Fibroblast of lung (primary cell): ENCODE measurements around the gene GPR55. TPM values are rescaled to one million over a fixed set of nuclear protein-coding genes. Genes with fewer than 3 reads are reported as not detected.

ENCODE experiments used
- DNase-seq, 2 donors: peaks; one replicate each; pipeline versions ENCODE4 v3.0.0 to v3.0.0-alpha.2; 2010; ENCODE audit warnings: low read depth in 2 of 2
- H2AFZ ChIP-seq: 2 replicates; pipeline ENCODE4 v1.5.1; 2012; ENCODE audit warnings: low read length, control low read depth, inconsistent platforms
- H3K27ac ChIP-seq: 2 replicates; pipeline ENCODE4 v1.5.1; 2011; ENCODE audit warnings: low read length, control low read depth; ENCODE audit not compliant: insufficient read depth
- H3K27me3 ChIP-seq: 2 replicates; pipeline ENCODE4 v1.5.1; 2011; ENCODE audit warnings: mild to moderate bottlenecking, low read length; ENCODE audit not compliant: control insufficient read depth, insufficient read depth
- H3K36me3 ChIP-seq: 2 replicates; pipeline ENCODE4 v1.5.1; 2011; ENCODE audit warnings: low read length; ENCODE audit not compliant: control insufficient read depth, insufficient read depth
- H3K4me1 ChIP-seq: 2 replicates; pipeline ENCODE4 v1.5.1; 2011; ENCODE audit warnings: low read length; ENCODE audit not compliant: control insufficient read depth, insufficient read depth; ENCODE audit errors: extremely low read depth
- H3K4me2 ChIP-seq: 2 replicates; pipeline ENCODE4 v1.5.1; 2011; ENCODE audit warnings: low read length, control low read depth; ENCODE audit not compliant: insufficient read depth; ENCODE audit errors: extremely low read depth
- H3K4me3 ChIP-seq, 4 experiments: fragments of 200-600 bp in 1 of 4; sonication (generic) in 1 of 4; replicated peaks in 1 of 4; 2 replicates each; pipeline ENCODE4 v1.5.1; 2011 to 2016; ENCODE audit warnings: low read length in 4 of 4, low read depth in 3 of 4, mild to moderate bottlenecking in 3 of 4, control low read depth in 2 of 4, inconsistent platforms in 1 of 4, mixed read lengths in 1 of 4; ENCODE audit not compliant: insufficient read depth in 1 of 4; ENCODE audit errors: control extremely low read depth in 1 of 4
- H3K79me2 ChIP-seq: 2 replicates; pipeline ENCODE4 v1.5.1; 2012; ENCODE audit warnings: mild to moderate bottlenecking, low read length, inconsistent platforms; ENCODE audit not compliant: control insufficient read depth, insufficient read depth
- H3K9ac ChIP-seq: 2 replicates; pipeline ENCODE4 v1.5.1; 2011; ENCODE audit warnings: mild to moderate bottlenecking, low read length, control low read depth; ENCODE audit not compliant: insufficient read depth
- H3K9me3 ChIP-seq: 2 replicates; pipeline ENCODE4 v1.5.1; 2012; ENCODE audit warnings: low read depth, low read length; ENCODE audit not compliant: control insufficient read depth, insufficient read depth
- H4K20me1 ChIP-seq: 2 replicates; pipeline ENCODE4 v1.5.1; 2011; ENCODE audit warnings: low read length; ENCODE audit not compliant: control insufficient read depth, insufficient read depth; ENCODE audit errors: extremely low read depth
- EZH2 ChIP-seq: IDR thresholded peaks from 2 replicates; pipeline ENCODE4 v1.5.1; 2012; ENCODE audit warnings: low read length, control low read depth, mild to moderate bottlenecking; ENCODE audit errors: missing control alignments
- polyA plus RNA-seq, 2 donors: library from polyadenylated mRNA; depleted of rRNA in 1 of 2; stranded (reverse) in 1 of 2; unstranded in 1 of 2; fragments of >200 nt; gene quantifications; 2 replicates each; pipeline ENCODE4 v1.2.1, GENCODE V29; 2011 to 2012; ENCODE audit warnings: missing spikeins in 1 of 2
- total RNA-seq: library from RNA; depleted of rRNA; stranded (reverse); fragments of >200 nt; gene quantifications from 2 replicates; pipeline ENCODE4 v1.2.1, GENCODE V29; 2014
- TF ChIP-seq, protein P1 (sequence below), 2 donors: IDR thresholded peaks in 1 of 2; conservative IDR thresholded peaks in 1 of 2; 1 replicate in 1 of 2; 2 replicates in 1 of 2; pipeline ENCODE4 v1.5.1; 2011 to 2012; ENCODE audit warnings: low read length in 2 of 2, control low read depth in 1 of 2, inconsistent platforms in 1 of 2, low read depth in 1 of 2, mild to moderate bottlenecking in 1 of 2

The GPR55 gene
- total and polyA plus RNA-seq, 2 donors (not counting 1 experiment from before 2014, with no cell fraction given), result not detected

DNA sequence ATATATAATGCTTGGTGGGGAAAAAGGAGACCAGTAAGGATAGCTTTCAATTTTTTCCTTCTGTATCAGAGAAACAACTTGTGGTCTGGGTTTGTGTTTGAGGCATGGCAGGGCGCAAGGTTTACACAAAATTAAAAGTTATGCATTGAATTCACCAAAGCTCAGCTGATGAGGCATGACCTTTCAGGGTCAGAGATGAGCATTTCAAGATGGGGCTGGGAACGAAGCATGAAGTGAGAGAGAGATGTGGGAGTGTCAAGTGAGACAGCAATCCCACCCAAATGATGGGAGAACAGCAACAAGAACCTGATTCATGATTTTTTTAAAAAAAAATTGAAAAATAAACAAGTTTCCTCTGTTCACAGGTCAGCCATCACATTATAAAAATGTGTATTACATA lies 4.9 kb downstream of the GPR55 start:
- Histone ChIP-seq H3K4me3 (no peak overlapping the region), H3K4me1 (no peaks in the 10 kb centered on the region), H3K9me3 (no peaks in the 10 kb centered on the region), H3K36me3 (no peaks in the 10 kb centered on the region), H3K27me3 (peaks cover 12% of the 10 kb centered on the region), H3K27ac (no peak overlapping the region), H3K9ac (no peak overlapping the region), H3K4me2 (no peak overlapping the region), H2AFZ (no peak overlapping the region), H4K20me1 (no peaks in the 10 kb centered on the region), H3K79me2 (no peaks in the 10 kb centered on the region)
- TF ChIP-seq, protein P1, sequence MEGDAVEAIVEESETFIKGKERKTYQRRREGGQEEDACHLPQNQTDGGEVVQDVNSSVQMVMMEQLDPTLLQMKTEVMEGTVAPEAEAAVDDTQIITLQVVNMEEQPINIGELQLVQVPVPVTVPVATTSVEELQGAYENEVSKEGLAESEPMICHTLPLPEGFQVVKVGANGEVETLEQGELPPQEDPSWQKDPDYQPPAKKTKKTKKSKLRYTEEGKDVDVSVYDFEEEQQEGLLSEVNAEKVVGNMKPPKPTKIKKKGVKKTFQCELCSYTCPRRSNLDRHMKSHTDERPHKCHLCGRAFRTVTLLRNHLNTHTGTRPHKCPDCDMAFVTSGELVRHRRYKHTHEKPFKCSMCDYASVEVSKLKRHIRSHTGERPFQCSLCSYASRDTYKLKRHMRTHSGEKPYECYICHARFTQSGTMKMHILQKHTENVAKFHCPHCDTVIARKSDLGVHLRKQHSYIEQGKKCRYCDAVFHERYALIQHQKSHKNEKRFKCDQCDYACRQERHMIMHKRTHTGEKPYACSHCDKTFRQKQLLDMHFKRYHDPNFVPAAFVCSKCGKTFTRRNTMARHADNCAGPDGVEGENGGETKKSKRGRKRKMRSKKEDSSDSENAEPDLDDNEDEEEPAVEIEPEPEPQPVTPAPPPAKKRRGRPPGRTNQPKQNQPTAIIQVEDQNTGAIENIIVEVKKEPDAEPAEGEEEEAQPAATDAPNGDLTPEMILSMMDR (conservative IDR thresholded peaks at IDR 0.05 in 1 of 2, IDR thresholded peaks at IDR 0.05 in 1 of 2; ENCODE audit: low read depth in 1 of 2, low read length in 2 of 2), result no peak
- no peak for TF ChIP-seq EZH2
- no peak for DNase-seq

DNA sequence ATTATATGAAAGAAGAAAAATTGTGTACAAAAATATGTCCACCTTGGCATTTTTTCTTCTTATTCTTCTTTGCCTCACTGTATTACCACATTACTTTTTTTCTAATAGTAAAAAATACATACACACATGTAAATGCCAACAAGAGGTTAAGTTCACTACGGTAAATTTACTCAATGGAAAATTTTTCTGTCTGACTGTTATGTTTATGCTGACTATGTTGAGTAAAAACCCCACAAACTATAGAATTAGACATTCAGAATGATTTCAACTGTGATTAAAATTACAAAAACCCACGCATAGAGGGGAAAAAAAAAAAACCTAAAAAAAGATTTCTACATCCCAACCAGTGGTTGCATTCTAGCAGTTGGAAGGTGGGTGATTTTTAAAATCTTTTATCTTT lies 5.4 kb downstream of the GPR55 start:
- Histone ChIP-seq H3K9ac (no peak overlapping the region), H3K79me2 (no peaks in the 10 kb centered on the region), H3K27ac (no peak overlapping the region), H3K27me3 (peaks cover 13% of the 10 kb centered on the region), H3K4me1 (no peaks in the 10 kb centered on the region), H2AFZ (no peak overlapping the region), H3K9me3 (no peaks in the 10 kb centered on the region), H3K36me3 (no peaks in the 10 kb centered on the region), H3K4me3 (no peak overlapping the region), H4K20me1 (no peaks in the 10 kb centered on the region), H3K4me2 (no peak overlapping the region)
- DNase-seq, result no peak
- TF ChIP-seq, protein P1 (conservative IDR thresholded peaks at IDR 0.05 in 1 of 2, IDR thresholded peaks at IDR 0.05 in 1 of 2; ENCODE audit: low read depth in 1 of 2, low read length in 2 of 2), result no peak
- no peak for TF ChIP-seq EZH2

DNA sequence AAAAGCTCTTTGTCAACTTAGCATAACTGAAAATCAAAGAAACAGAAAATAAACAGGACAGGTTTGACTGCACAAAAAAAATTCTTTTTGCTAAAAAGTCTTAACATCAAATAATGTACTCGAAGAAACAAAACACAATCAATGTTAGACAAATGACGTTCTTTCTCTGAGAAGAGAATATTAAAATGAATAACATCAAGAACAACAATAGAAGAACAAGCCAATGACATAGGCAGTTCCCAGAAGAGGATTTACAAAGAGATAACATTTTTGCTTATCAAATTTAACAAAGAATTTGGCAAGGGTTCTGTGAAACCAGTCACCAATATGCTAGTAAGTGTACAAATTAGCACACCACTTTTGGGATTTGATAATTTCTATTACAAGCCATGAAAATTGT lies 5.8 kb downstream of the GPR55 start:
- peaks cover 13% of the 10 kb centered on the region for H3K27me3 ChIP-seq
- no peak for DNase-seq

More for the DNA sequence above, 5.8 kb downstream of the GPR55 start:
- no peaks in the 10 kb centered on the region for H4K20me1 ChIP-seq
- no peak overlapping the region for H2AFZ ChIP-seq
- H3K9me3 ChIP-seq, result no peaks in the 10 kb centered on the region
- no peak overlapping the region for H3K27ac ChIP-seq
- H3K36me3 ChIP-seq, result no peaks in the 10 kb centered on the region
- no peaks in the 10 kb centered on the region for H3K79me2 ChIP-seq
- no peak for TF ChIP-seq EZH2
- TF ChIP-seq, protein P1 (conservative IDR thresholded peaks at IDR 0.05 in 1 of 2, IDR thresholded peaks at IDR 0.05 in 1 of 2; ENCODE audit: low read depth in 1 of 2, low read length in 2 of 2), result no peak
- H3K4me1 ChIP-seq, result no peaks in the 10 kb centered on the region
- H3K4me2 ChIP-seq, result no peak overlapping the region
- H3K9ac ChIP-seq, result no peak overlapping the region
- H3K4me3 ChIP-seq, result no peak overlapping the region
